Fibroblast of villous mesenchyme (primary cell): ENCODE measurements around the gene OSBPL9. TPM values are rescaled to one million over a fixed set of nuclear protein-coding genes. Genes with fewer than 3 reads are reported as not detected.

Experiments used
- DNase-seq: peaks from one replicate; pipeline ENCODE4 v3.0.0-alpha.2; 2010; ENCODE audit warnings: low read depth
- H3K4me3 ChIP-seq: 2 replicates; pipeline ENCODE4 v1.5.1; 2011; ENCODE audit warnings: low read depth, mild to moderate bottlenecking, low read length
- total RNA-seq: library from RNA; depleted of rRNA; stranded (reverse); fragments of >200 nt; gene quantifications from 2 replicates; pipeline ENCODE4 v1.2.3, GENCODE V29; 2012
- TF ChIP-seq, protein P1 (sequence below): IDR thresholded peaks from 2 replicates; pipeline ENCODE4 v1.5.1; 2012; ENCODE audit warnings: low read depth, mild to moderate bottlenecking, low read length; ENCODE audit not compliant: insufficient read depth

Gene OSBPL9
- total RNA-seq, 1 donor = 103 TPM

DNA sequence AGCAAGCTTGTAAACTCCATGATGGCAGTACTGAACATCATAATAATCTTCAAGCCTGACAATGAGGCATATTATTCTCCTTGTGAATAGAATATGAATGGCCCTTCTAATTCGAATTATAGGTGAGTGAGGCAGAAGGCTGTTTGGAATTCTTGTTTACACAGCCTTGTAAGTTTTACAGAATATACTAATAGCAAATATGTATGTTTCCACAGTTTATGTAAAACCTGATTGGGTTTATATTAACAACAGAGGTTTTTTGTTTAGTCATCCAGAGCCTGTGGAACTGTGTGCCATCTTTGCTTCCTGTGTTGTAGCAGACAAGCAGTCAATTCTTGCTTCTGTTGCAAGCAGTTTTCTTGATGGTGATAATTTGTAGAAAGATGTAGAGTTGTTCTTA is 8.0 kb downstream of the OSBPL9 start:
- H3K4me3 ChIP-seq = no peak overlapping the region
- no peak for DNase-seq
- TF ChIP-seq, protein P1, sequence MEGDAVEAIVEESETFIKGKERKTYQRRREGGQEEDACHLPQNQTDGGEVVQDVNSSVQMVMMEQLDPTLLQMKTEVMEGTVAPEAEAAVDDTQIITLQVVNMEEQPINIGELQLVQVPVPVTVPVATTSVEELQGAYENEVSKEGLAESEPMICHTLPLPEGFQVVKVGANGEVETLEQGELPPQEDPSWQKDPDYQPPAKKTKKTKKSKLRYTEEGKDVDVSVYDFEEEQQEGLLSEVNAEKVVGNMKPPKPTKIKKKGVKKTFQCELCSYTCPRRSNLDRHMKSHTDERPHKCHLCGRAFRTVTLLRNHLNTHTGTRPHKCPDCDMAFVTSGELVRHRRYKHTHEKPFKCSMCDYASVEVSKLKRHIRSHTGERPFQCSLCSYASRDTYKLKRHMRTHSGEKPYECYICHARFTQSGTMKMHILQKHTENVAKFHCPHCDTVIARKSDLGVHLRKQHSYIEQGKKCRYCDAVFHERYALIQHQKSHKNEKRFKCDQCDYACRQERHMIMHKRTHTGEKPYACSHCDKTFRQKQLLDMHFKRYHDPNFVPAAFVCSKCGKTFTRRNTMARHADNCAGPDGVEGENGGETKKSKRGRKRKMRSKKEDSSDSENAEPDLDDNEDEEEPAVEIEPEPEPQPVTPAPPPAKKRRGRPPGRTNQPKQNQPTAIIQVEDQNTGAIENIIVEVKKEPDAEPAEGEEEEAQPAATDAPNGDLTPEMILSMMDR = no peak

DNA sequence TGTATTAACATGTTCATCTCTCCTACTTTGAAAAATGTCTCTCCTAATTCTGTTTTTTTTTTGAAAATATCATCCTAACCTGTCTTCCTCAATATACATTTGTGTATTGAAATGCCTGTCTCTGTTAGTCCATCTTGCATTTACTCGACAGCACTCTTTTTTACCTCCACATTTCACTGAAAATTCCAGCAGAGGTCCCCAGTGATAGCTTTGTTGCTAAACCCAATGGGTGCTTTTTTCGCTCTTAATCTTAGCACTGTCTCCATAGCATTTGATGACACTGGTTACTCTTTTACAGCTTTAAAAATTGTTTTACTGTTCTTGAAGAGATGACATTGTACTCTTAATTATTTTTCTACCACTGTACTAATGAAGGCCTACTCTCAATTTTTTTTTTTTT is 10.8 kb downstream of the OSBPL9 start:
- TF ChIP-seq, protein P1 = peak; percentile 67
- DNase-seq = peak; percentile 67

DNA sequence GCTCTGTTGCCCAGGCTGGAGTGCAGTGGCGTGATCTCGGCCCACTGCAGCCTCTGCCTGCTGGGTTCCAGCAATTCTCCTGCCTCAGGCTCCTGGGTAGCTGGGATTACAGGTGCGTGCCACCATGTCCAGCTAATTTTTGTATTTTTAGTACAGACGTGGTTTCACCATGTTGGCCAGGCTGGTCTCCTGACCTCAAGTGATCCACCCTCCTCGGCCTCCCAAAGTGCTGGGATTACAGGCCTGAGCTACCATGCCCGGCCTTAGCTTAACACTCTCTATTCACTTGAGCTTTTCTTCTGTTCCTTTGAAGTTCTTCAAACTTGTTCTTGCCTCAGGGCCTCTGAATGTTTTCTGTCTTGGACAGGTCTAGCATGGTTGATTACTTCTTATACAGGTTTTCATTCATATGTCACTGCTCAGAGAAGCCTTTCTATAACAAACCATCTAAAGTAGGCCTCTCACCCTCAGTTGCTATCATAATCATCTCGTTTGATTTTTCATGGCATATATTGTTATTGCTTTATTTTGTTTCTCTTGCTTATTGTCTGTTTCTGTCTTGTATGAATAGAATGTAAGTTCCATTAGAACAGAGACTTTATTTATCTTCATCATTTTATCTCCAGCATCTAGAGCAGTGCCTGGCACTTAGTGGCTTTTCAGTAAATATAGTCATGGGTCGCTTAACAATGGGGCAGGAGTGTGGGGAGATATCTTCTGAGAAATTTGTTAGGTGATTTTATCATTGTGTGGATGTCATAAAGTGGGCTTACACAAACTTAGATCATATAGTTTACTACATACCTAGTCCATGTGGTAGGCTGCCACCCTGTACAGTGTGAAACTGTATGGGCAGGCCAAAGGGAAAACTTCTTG is 12.1 kb downstream of the OSBPL9 start:
- TF ChIP-seq, protein P1 = no peak
- H3K4me3 ChIP-seq = no peak overlapping the region
- DNase-seq = no peak

More for the DNA sequence above, 10.8 kb downstream of the OSBPL9 start:
- H3K4me3 ChIP-seq = no peak overlapping the region

DNA sequence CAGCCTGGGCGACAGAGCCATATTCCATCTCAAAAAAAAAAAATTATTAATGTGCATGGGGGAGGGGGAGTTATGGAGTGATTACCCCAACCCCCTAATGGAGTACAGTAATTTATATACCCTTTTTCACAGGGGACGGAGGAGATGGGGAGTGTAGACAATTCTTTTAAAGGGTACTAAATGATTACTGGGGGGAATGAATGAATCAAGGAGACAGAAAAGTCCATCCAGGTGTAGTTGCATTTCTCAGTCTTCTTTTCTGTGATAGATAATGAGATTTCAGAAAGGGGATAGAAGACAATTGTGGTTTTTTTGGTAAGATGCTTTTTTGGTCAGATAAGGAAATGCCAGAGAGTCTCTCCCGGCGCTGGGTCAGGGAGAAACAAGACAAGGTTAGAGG is 13.0 kb downstream of the OSBPL9 start:
- TF ChIP-seq, protein P1 = no peak
- H3K4me3 ChIP-seq = no peak overlapping the region
- no peak for DNase-seq

- TF ChIP-seq, protein P1 = no peak
- no peak for DNase-seq
These were observed 13.5 kb downstream of the OSBPL9 start for GRCh38 chr1:51630393-51630792.

GRCh38 chr1:51630922-51631321 is 14.0 kb downstream of the OSBPL9 start:
- H3K4me3 ChIP-seq = no peak overlapping the region
- TF ChIP-seq, protein P1 = no peak
- DNase-seq = no peak

More at GRCh38 chr1:51630393-51630792, 13.5 kb downstream of the OSBPL9 start:
- no peak overlapping the region for H3K4me3 ChIP-seq

GRCh38 chr1:51631747-51632146 is 14.9 kb downstream of the OSBPL9 start:
- DNase-seq = no peak
- TF ChIP-seq, protein P1 = no peak
- no peak overlapping the region for H3K4me3 ChIP-seq
